IMR-90 (cell line): ENCODE data around the gene SLC7A9. TPM values are rescaled to one million over a fixed set of nuclear protein-coding genes. Genes with fewer than 3 reads are reported as not detected.

Source experiments
- ATAC-seq: fragments of 200-7000 bp; cut with Tn5 transposase; 2 replicates; pipeline ENCODE4 v1.9.1; 2020; ENCODE audit warnings: low read depth, mild to moderate bottlenecking, moderate library complexity
- BruUV-seq: library from RNA; stranded (reverse); fragments of 400-500 nt; replicated peaks from 2 replicates; lab custom pipeline; 2021; lab: Mats Ljungman, UMichigan
- CTCF ChIA-PET: fragments of 300-600 bp; formaldehyde crosslinking; extraction: SDS; loops from one replicate; lab custom pipeline; 2021; ENCODE audit warnings: antibody characterized with exemption; lab: Yijun Ruan, JAX
- POLR2A ChIA-PET: fragments of 300-600 bp; sonication (Branson Sonifier 250); formaldehyde crosslinking; loops from one replicate; lab custom pipeline; 2022; ENCODE audit warnings: antibody characterized with exemption; ENCODE audit not compliant: unreplicated experiment; lab: Charles Lee
- DNase-seq: peaks from one replicate; pipeline ENCODE4 v3.0.0; 2013
- H2AFZ ChIP-seq: replicated peaks from 2 replicates; pipeline ENCODE3; 2013; ENCODE audit warnings: low read length, mild to moderate bottlenecking; ENCODE audit not compliant: poor library complexity
- H2AK5ac ChIP-seq: 2 replicates; pipeline ENCODE4 v1.6.1; 2013; ENCODE audit warnings: low read depth, low read length, inconsistent platforms
- H2AK9ac ChIP-seq: replicated peaks from 2 replicates; pipeline ENCODE3; 2013; ENCODE audit warnings: mild to moderate bottlenecking, low read depth, low read length, moderate library complexity; ENCODE audit not compliant: poor library complexity
- H2BK120ac ChIP-seq: 2 replicates; pipeline ENCODE4 v1.6.1; 2013; ENCODE audit warnings: low read depth, low read length, inconsistent platforms
- H2BK15ac ChIP-seq: 3 replicates; pipeline ENCODE4 v1.6.1; 2013; ENCODE audit warnings: low read depth, low read length, inconsistent platforms
- H2BK20ac ChIP-seq: 2 replicates; pipeline ENCODE4 v1.6.1; 2013; ENCODE audit warnings: low read depth, mild to moderate bottlenecking, inconsistent platforms, low read length, moderate library complexity
- H2BK5ac ChIP-seq: 2 replicates; pipeline ENCODE4 v1.6.1; 2013; ENCODE audit warnings: mild to moderate bottlenecking, low read depth, low read length, inconsistent platforms; ENCODE audit not compliant: poor library complexity, severe bottlenecking
- H3K14ac ChIP-seq: replicated peaks from 2 replicates; pipeline ENCODE4 v1.6.1; 2013; ENCODE audit warnings: low read depth, low read length, inconsistent platforms
- H3K18ac ChIP-seq: 2 replicates; pipeline ENCODE4 v1.6.1; 2013; ENCODE audit warnings: low read depth, low read length, control low read depth
- H3K23ac ChIP-seq: 2 replicates; pipeline ENCODE4 v1.6.1; 2013; ENCODE audit warnings: low read depth, low read length, inconsistent platforms
- H3K27ac ChIP-seq: 2 replicates; pipeline ENCODE4 v1.5.1; 2013; ENCODE audit warnings: mild to moderate bottlenecking, control low read depth, low read length; ENCODE audit not compliant: insufficient read depth
- H3K27me3 ChIP-seq: 2 replicates; pipeline ENCODE4 v1.6.1; 2013; ENCODE audit warnings: low read length; ENCODE audit not compliant: control insufficient read depth, insufficient read depth
- H3K36me3 ChIP-seq: 2 replicates; pipeline ENCODE4 v1.6.1; 2013; ENCODE audit warnings: low read length, mixed read lengths; ENCODE audit not compliant: control insufficient read depth, insufficient read depth
- H3K4ac ChIP-seq: 2 replicates; pipeline ENCODE4 v1.6.1; 2013; ENCODE audit warnings: low read depth, low read length, inconsistent platforms
- H3K4me1 ChIP-seq: 2 replicates; pipeline ENCODE4 v1.6.1; 2013; ENCODE audit warnings: low read length, mixed read lengths; ENCODE audit not compliant: control insufficient read depth, insufficient read depth
- H3K4me2 ChIP-seq: 2 replicates; pipeline ENCODE4 v1.6.1; 2013; ENCODE audit warnings: low read depth, mild to moderate bottlenecking, control low read depth, low read length, moderate library complexity
- H3K4me3 ChIP-seq: 2 replicates; pipeline ENCODE4 v1.5.1; 2013; ENCODE audit warnings: low read depth, mild to moderate bottlenecking, control low read depth, low read length, moderate library complexity; ENCODE audit not compliant: insufficient read depth
- H3K56ac ChIP-seq: 2 replicates; pipeline ENCODE4 v1.6.1; 2013; ENCODE audit warnings: low read length, inconsistent platforms; ENCODE audit not compliant: insufficient read depth; ENCODE audit errors: extremely low read depth
- H3K79me1 ChIP-seq, 2 experiments: 2 replicates each; pipeline ENCODE4 v1.6.1; 2013; ENCODE audit warnings: low read length in 2 of 2, inconsistent platforms in 1 of 2, low read depth in 1 of 2
- H3K9ac ChIP-seq: 2 replicates; pipeline ENCODE4 v1.6.1; 2013; ENCODE audit warnings: low read depth, low read length, control low read depth
- H3K9me1 ChIP-seq: 2 replicates; pipeline ENCODE4 v1.6.1; 2013; ENCODE audit warnings: low read length, inconsistent platforms; ENCODE audit not compliant: insufficient read depth
- H3K9me3 ChIP-seq: 2 replicates; pipeline ENCODE4 v1.6.1; 2013; ENCODE audit warnings: low read length; ENCODE audit not compliant: control insufficient read depth, insufficient read depth
- H4K20me1 ChIP-seq: 2 replicates; pipeline ENCODE4 v1.6.1; 2013; ENCODE audit warnings: low read length, inconsistent platforms; ENCODE audit not compliant: insufficient read depth
- H4K5ac ChIP-seq: 2 replicates; pipeline ENCODE4 v1.6.1; 2013; ENCODE audit warnings: mild to moderate bottlenecking, low read depth, low read length, control low read depth
- H4K8ac ChIP-seq, 2 experiments: 2 replicates each; pipeline ENCODE4 v1.6.1; 2013; ENCODE audit warnings: low read depth in 2 of 2, low read length in 2 of 2, control low read depth in 1 of 2, inconsistent platforms in 1 of 2
- H4K91ac ChIP-seq: 2 replicates; pipeline ENCODE4 v1.6.1; 2013; ENCODE audit warnings: low read depth, low read length, inconsistent platforms; ENCODE audit not compliant: insufficient read depth
- CEBPB ChIP-seq: IDR thresholded peaks from 2 replicates; pipeline ENCODE4 v1.6.1; 2012; ENCODE audit warnings: low read depth, low read length, improper control_type of control experiment
- CHD1 ChIP-seq: IDR thresholded peaks from 2 replicates; pipeline ENCODE4 v1.6.1; 2012; ENCODE audit warnings: low read depth, low read length, improper control_type of control experiment
- FOS ChIP-seq: fragments of 150-350 bp; IDR thresholded peaks from 2 replicates; pipeline ENCODE4 v1.6.1; 2016; ENCODE audit warnings: low read depth, low read length
- MAZ ChIP-seq: IDR thresholded peaks from 2 replicates; pipeline ENCODE4 v1.6.1; 2012; ENCODE audit warnings: low read depth, mild to moderate bottlenecking, low read length, improper control_type of control experiment, moderate library complexity, borderline replicate concordance
- POLR2A ChIP-seq: IDR thresholded peaks from 2 replicates; pipeline ENCODE4 v1.6.1; 2012; ENCODE audit warnings: mild to moderate bottlenecking, low read depth, low read length
- RAD21 ChIP-seq: IDR thresholded peaks from 2 replicates; pipeline ENCODE4 v1.6.1; 2012; ENCODE audit warnings: low read length, improper control_type of control experiment
- RFX5 ChIP-seq: IDR thresholded peaks from 2 replicates; pipeline ENCODE4 v1.8.0; 2012; ENCODE audit warnings: low read depth, mild to moderate bottlenecking, low read length, moderate library complexity
- WGBS, 2 experiments: methylation state at CpG; one replicate each; pipeline versions ENCODE4 v1.1.5 to v1.1.7; 2013; ENCODE audit warnings: missing lambda C conversion rate in 2 of 2; ENCODE audit not compliant: insufficient read length in 1 of 2; ENCODE audit errors: extremely low coverage in 2 of 2; 5-methylcytosine and 5-hydroxymethylcytosine counted together
- dilution Hi-C: fragments of 300-500 bp; cut with HindIII; formaldehyde crosslinking; loops from one replicate; pipeline ENCODE4 v1.14.3; 2018; ENCODE audit warnings: low sequenced_read_pairs; ENCODE audit not compliant: unreplicated experiment
- in situ Hi-C: fragments of 300-500 bp; cut with MboI; formaldehyde crosslinking; loops from 3 replicates; pipeline ENCODE4 v1.14.3; 2019; ENCODE audit warnings: low sequenced_read_pairs, inconsistent platforms, mixed read lengths
- intact Hi-C: fragments of 100-400 bp; cut with micrococcal nuclease; formaldehyde crosslinking; loops from 2 replicates; pipeline ENCODE4 v1.10.0; 2022
- polyA plus RNA-seq, 3 experiments: library from polyadenylated mRNA; depleted of rRNA; stranded (reverse); fragments of >200 nt; gene quantifications; 2 replicates each; pipeline ENCODE4 v1.2.3, GENCODE V29; 2012; ENCODE audit warnings: low replicate concordance in 1 of 3
- total RNA-seq: library from RNA; depleted of rRNA; stranded (reverse); fragments of >200 nt; gene quantifications from 2 replicates; pipeline ENCODE4 v1.2.3, GENCODE V29; 2012
- TF ChIP-seq, protein P1 (sequence below): conservative IDR thresholded peaks from 2 replicates; pipeline ENCODE4 v1.5.1; 2012; ENCODE audit warnings: mild to moderate bottlenecking, low read depth, low read length, improper control_type of control experiment

The SLC7A9 gene
- total and polyA plus RNA-seq, 2 of the 4 experiments (the other 2 are of a cell fraction): not detected

DNA sequence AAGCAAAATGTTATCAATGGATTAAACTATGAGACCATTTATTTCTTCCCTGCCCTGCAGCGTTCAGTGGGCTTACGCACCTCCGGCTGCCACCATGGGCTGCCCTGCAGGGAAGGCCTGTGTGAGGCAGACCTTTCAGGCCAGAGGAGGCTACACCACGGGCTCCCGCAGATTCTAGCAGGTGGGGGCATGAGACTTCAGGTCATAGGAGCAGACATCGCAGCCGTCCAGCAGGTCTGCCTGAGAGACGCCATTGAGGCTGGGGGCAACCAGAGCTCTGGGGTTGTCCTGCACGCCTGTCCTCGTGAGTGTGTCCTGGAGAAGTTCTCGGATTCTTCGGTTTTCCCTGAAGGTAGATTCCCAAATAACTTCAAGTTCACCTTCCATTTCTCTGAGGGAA lies 9.4 kb upstream of the SLC7A9 start:
- ATAC-seq (no peak), DNase-seq (no peak)
- Histone ChIP-seq H3K9me3 (no peaks in the 10 kb centered on the region), H3K14ac (no peak overlapping the region), H3K27me3 (no peaks in the 10 kb centered on the region), H3K4me1 (no peaks in the 10 kb centered on the region), H3K79me1 (no peaks in the 10 kb centered on the region), H2AK9ac (no peak overlapping the region), H3K4ac (no peak overlapping the region), H3K27ac (no peak overlapping the region), H2AK5ac (no peak overlapping the region), H2BK15ac (no peak overlapping the region), H2AFZ (no peak overlapping the region), H2BK5ac (no peak overlapping the region), H4K8ac (no peak overlapping the region), H4K20me1 (no peaks in the 10 kb centered on the region), H3K4me3 (no peak overlapping the region), H3K36me3 (no peaks in the 10 kb centered on the region; the same call in none of the 2 replicates), H3K18ac (no peak overlapping the region), H3K9ac (no peak overlapping the region), H3K23ac (no peak overlapping the region), H3K9me1 (no peaks in the 10 kb centered on the region), H4K5ac (no peak overlapping the region), H3K56ac (no peak overlapping the region), H2BK20ac (no peak overlapping the region), H4K91ac (no peak overlapping the region), H3K4me2 (no peak overlapping the region), H2BK120ac (no peak overlapping the region)
- 96% methylated on average over 5 of the region's 12 CpGs; no CpG with 5 or more reads in 1 of the 2 experiments for WGBS, 2 experiments
- intact Hi-C loops: no loop called here
- dilution Hi-C loops: no loop called here
- CTCF ChIA-PET: no interaction called here
- POLR2A ChIA-PET: no interaction called here
- no TSS peak for BruUV-seq
- TF ChIP-seq RFX5 (no peak), CEBPB (no peak), FOS (no peak), MAZ (no peak), RAD21 (no peak), POLR2A (no peak), CHD1 (no peak)
- TF ChIP-seq, protein P1, sequence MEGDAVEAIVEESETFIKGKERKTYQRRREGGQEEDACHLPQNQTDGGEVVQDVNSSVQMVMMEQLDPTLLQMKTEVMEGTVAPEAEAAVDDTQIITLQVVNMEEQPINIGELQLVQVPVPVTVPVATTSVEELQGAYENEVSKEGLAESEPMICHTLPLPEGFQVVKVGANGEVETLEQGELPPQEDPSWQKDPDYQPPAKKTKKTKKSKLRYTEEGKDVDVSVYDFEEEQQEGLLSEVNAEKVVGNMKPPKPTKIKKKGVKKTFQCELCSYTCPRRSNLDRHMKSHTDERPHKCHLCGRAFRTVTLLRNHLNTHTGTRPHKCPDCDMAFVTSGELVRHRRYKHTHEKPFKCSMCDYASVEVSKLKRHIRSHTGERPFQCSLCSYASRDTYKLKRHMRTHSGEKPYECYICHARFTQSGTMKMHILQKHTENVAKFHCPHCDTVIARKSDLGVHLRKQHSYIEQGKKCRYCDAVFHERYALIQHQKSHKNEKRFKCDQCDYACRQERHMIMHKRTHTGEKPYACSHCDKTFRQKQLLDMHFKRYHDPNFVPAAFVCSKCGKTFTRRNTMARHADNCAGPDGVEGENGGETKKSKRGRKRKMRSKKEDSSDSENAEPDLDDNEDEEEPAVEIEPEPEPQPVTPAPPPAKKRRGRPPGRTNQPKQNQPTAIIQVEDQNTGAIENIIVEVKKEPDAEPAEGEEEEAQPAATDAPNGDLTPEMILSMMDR: no peak
- in situ Hi-C loops: no loop called here
